ENCODE measurements around the gene ROR1.

DNA sequence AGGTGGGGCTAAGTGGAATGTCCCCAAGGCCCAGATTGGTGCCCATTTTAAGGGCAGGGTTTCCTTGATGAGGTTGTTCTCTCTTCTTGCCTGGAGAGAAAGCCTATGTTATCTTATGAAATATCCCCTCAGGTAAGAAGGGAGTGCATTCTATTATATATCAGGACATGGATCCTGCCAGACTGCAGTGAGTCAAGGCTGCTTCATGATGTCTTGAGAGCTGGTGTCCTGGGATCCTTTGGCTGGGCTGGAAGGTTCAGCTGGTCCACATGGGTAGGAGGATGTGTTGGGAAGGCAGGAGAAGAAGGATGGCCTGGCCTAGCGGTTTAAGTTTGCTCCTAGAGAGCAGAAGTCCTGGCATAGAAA lies 207.6 kb downstream of the ROR1 start:
- TF ChIP-seq POLR2A (IDR thresholded peaks at IDR 0.05) (no peak), POLR2AphosphoS5 (IDR thresholded peaks at IDR 0.05) (no peak)
- TF ChIP-seq, protein P1, sequence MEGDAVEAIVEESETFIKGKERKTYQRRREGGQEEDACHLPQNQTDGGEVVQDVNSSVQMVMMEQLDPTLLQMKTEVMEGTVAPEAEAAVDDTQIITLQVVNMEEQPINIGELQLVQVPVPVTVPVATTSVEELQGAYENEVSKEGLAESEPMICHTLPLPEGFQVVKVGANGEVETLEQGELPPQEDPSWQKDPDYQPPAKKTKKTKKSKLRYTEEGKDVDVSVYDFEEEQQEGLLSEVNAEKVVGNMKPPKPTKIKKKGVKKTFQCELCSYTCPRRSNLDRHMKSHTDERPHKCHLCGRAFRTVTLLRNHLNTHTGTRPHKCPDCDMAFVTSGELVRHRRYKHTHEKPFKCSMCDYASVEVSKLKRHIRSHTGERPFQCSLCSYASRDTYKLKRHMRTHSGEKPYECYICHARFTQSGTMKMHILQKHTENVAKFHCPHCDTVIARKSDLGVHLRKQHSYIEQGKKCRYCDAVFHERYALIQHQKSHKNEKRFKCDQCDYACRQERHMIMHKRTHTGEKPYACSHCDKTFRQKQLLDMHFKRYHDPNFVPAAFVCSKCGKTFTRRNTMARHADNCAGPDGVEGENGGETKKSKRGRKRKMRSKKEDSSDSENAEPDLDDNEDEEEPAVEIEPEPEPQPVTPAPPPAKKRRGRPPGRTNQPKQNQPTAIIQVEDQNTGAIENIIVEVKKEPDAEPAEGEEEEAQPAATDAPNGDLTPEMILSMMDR (IDR thresholded peaks at IDR 0.05): no peak
